Upper lobe of right lung (tissue), 1 donor: ENCODE measurements around the gene AMIGO3. TPM values are rescaled to one million over a fixed set of nuclear protein-coding genes. Genes with fewer than 3 reads are reported as not detected.
"Not testable (repeated sequence)": the region's sequence is repeated elsewhere in the genome, so short reads cannot be mapped to it uniquely, and the experiment has no call there.

ENCODE experiments used
- ATAC-seq: fragments of 200-7000 bp; cut with Tn5 transposase; one replicate; pipeline ENCODE4 v1.9.1; 2020; ENCODE audit warnings: mild to moderate bottlenecking, moderate library complexity
- DNase-seq: peaks from one replicate; pipeline ENCODE4 v3.0.0-alpha.2; 2020
- H3K27ac ChIP-seq: fragments of 200-600 bp; one replicate; pipeline ENCODE4 v1.8.0; 2022
- H3K27me3 ChIP-seq: fragments of 200-600 bp; one replicate; pipeline ENCODE4 v1.8.0; 2022; ENCODE audit warnings: mild to moderate bottlenecking
- H3K36me3 ChIP-seq: fragments of 200-600 bp; one replicate; pipeline ENCODE4 v1.8.0; 2022
- H3K4me1 ChIP-seq: fragments of 200-600 bp; one replicate; pipeline ENCODE4 v1.8.0; 2022
- H3K4me3 ChIP-seq: fragments of 200-600 bp; one replicate; pipeline ENCODE4 v1.8.0; 2022; ENCODE audit warnings: mild to moderate bottlenecking
- H3K9me3 ChIP-seq: fragments of 200-600 bp; one replicate; pipeline ENCODE4 v1.8.0; 2022
- CTCF ChIP-seq: fragments of 200-600 bp; IDR thresholded peaks from one replicate; pipeline ENCODE4 v1.8.0; 2022; ENCODE audit warnings: antibody characterized with exemption
- intact Hi-C: fragments of 100-400 bp; cut with DNase I; formaldehyde crosslinking; loops from one replicate; pipeline ENCODE4 v1.11.0; 2022
- total RNA-seq: library from RNA; stranded (reverse); fragmentation: NEBNext Ultra II Directional; extraction: Animal tissue kit (Norgen Biotek cat#: 25700); gene quantifications from one replicate; pipeline ENCODE4 v1.2.1, GENCODE V29; 2021
- donor health status: DM: no; HTN: yes; CAD: no; lungs with severe emphysema.

The AMIGO3 gene
- total RNA-seq, 1 donor from 2014 or later: 0.26 TPM

DNA sequence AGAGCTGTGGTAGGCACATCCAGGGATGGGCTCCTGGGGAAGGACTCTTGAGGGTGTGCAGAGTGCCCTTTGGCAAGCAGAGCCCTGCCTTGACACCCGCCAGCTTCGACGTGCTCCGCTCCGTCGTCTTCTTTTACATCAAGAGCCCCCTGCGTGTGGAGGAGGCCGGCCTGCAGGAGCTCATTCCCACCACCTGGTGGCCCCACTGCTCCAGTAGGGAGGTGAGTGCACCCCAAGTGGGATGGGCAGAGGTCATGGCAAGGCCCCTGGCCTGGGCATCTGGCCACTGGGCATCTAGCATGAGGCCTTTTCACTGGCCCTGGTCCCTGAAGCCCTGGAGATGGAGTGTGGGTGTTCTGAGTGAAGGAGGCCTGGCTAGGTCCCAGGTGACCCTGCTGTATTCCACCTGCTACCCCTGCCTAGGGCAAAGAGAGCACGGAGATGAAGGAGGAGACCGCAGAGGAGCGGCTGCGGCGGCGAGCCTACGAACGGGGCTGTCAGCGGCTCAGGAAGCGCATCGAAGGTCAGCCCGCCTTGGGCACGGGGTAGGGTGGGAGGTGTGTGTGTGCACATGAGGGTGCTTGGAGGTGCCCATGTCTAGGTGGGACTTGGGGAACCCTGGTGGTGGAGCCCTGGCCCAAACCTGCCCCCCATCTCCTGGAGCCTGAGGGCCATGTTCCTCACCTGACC lies 18.0 kb downstream of the AMIGO3 start:
- no peak for ATAC-seq
- Histone ChIP-seq H3K36me3 (peaks cover 40% of the 10 kb centered on the region), H3K4me1 (no peaks in the 10 kb centered on the region), H3K27ac (no peak overlapping the region), H3K27me3 (no peaks in the 10 kb centered on the region), H3K4me3 (no peak overlapping the region), H3K9me3 (no peaks in the 10 kb centered on the region)
- no peak for DNase-seq
- TF ChIP-seq CTCF: peak; percentile 26
- intact Hi-C loops: no loop called here

- Histone ChIP-seq H3K27ac (no peak overlapping the region), H3K4me3 (no peak overlapping the region), H3K9me3 (no peaks in the 10 kb centered on the region), H3K27me3 (no peaks in the 10 kb centered on the region), H3K4me1 (no peaks in the 10 kb centered on the region), H3K36me3 (peaks cover 32% of the 10 kb centered on the region)
- TF ChIP-seq CTCF: no peak
- ATAC-seq (no peak), DNase-seq (no peak)
- intact Hi-C loops: no loop called here
These were observed 18.9 kb downstream of the AMIGO3 start for GRCh38 chr3:49700453-49701128.

- no peak for TF ChIP-seq CTCF
- ATAC-seq (no peak), DNase-seq (no peak)
- H3K36me3 ChIP-seq: peaks cover 27% of the 10 kb centered on the region
- H3K9me3 ChIP-seq: no peaks in the 10 kb centered on the region
- H3K4me1 ChIP-seq: no peaks in the 10 kb centered on the region
- intact Hi-C loops: no loop called here
- no peak overlapping the region for H3K4me3 ChIP-seq
- H3K27ac ChIP-seq: no peak overlapping the region
- H3K27me3 ChIP-seq: no peaks in the 10 kb centered on the region
These were observed 19.5 kb downstream of the AMIGO3 start for GRCh38 chr3:49700014-49700413.

- no peak for TF ChIP-seq CTCF
- intact Hi-C loops: no loop called here
- ATAC-seq (peak; percentile 42), DNase-seq (no peak)
- Histone ChIP-seq H3K4me1 (no peaks in the 10 kb centered on the region), H3K27me3 (no peaks in the 10 kb centered on the region), H3K36me3 (peaks cover 25% of the 10 kb centered on the region), H3K27ac (no peak overlapping the region), H3K9me3 (no peaks in the 10 kb centered on the region), H3K4me3 (no peak overlapping the region)
These were observed 20.1 kb downstream of the AMIGO3 start for GRCh38 chr3:49699281-49699979.

GRCh38 chr3:49695350-49696015 lies 24.0 kb downstream of the AMIGO3 start:
- H3K4me1 ChIP-seq: peaks cover 10% of the 10 kb centered on the region
- H3K36me3 ChIP-seq, H3K9me3 ChIP-seq, DNase-seq, H3K4me3 ChIP-seq, intact Hi-C loops, H3K27ac ChIP-seq, ATAC-seq, H3K27me3 ChIP-seq: not testable (repeated sequence)

GRCh38 chr3:49694409-49695070 lies 24.9 kb downstream of the AMIGO3 start:
- H3K36me3 ChIP-seq, DNase-seq, H3K27me3 ChIP-seq, H3K27ac ChIP-seq, ATAC-seq, H3K9me3 ChIP-seq, intact Hi-C loops, H3K4me3 ChIP-seq: not testable (repeated sequence)
- H3K4me1 ChIP-seq: peaks cover 14% of the 10 kb centered on the region

GRCh38 chr3:49691481-49691880 lies 28.0 kb downstream of the AMIGO3 start:
- H3K27me3 ChIP-seq, H3K27ac ChIP-seq, H3K4me3 ChIP-seq, intact Hi-C loops, H3K36me3 ChIP-seq, ATAC-seq, H3K9me3 ChIP-seq, DNase-seq: not testable (repeated sequence)
- H3K4me1 ChIP-seq: peaks cover 19% of the 10 kb centered on the region

DNA sequence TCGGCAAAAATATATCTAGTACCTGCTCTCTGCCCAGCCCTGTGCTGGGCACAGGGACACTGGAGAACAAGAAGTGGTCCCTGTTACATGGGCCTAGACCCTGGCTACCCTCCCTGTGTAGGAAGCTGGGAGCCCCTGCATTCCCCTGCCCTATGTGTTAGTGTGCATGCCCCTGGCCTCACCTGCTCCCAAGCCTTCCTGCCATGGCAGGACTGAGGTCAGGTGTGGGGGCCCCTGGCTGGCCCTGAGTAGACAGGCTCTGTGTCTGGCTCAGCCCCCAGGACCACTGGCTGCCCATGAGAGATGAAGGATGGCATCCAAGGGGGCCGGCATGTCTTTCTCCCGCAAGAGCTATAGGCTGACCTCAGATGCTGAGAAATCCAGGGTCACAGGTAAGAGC lies 28.6 kb downstream of the AMIGO3 start:
- H3K27me3 ChIP-seq, intact Hi-C loops, H3K27ac ChIP-seq, H3K36me3 ChIP-seq, H3K9me3 ChIP-seq, ATAC-seq, DNase-seq: not testable (repeated sequence)
- Histone ChIP-seq H3K4me1 (peaks cover 19% of the 10 kb centered on the region), H3K4me3 (peak overlapping the region; percentile 100)
